GM12892 (cell line): ENCODE measurements around the gene MELTF.

Source experiments
- POLR2A ChIP-seq: IDR thresholded peaks from 2 replicates; pipeline ENCODE4 v1.6.1; 2011; ENCODE audit warnings: low read depth, low read length, control low read depth
- POLR2AphosphoS5 ChIP-seq: IDR thresholded peaks from 2 replicates; pipeline ENCODE4 v1.6.1; 2011; ENCODE audit warnings: low read depth, low read length, control low read depth

DNA sequence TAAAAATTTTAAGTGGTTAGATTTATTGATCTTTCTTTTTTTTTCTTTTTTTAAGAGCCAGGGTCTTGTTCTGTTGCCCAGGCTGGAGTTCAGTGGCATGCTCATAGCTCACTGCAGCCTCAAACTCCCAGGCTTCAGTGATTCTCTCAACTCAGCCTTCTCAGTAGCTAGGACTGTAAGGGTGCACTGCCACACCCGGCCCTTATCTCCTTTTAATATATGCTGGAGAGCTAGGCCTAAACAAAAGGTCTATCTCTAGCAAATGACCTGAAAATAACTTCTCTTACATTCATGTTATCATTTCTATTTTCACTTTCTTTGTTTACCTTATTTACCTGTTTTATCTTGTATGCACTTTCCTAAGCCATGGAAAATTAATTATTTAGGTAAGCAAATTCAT, 35.2 kb upstream of the MELTF start:
- no peak for TF ChIP-seq POLR2AphosphoS5
- TF ChIP-seq POLR2A = no peak
